IPS-NIHi7 (cell line): ENCODE results near the gene ARRDC4.

Experiments
- DNase-seq: peaks from one replicate; pipeline ENCODE4 v3.0.0; 2012; ENCODE audit warnings: mixed read lengths; ENCODE audit errors: extremely low spot score

The ARRDC4 gene

GRCh38 chr15:97998307-97999071 is 38.0 kb downstream of the ARRDC4 start:
- no peak for DNase-seq

- DNase-seq, result no peak
Measured at GRCh38 chr15:98000249-98001203, 40.0 kb downstream of the ARRDC4 start.

GRCh38 chr15:98001663-98002194 is 41.2 kb downstream of the ARRDC4 start:
- no peak for DNase-seq

- no peak for DNase-seq
Measured at GRCh38 chr15:98002419-98002818, 41.9 kb downstream of the ARRDC4 start.

- no peak for DNase-seq
Measured at GRCh38 chr15:98002866-98003265, 42.4 kb downstream of the ARRDC4 start.

- no peak for DNase-seq
Measured at GRCh38 chr15:98003518-98003917, 43.0 kb downstream of the ARRDC4 start.

GRCh38 chr15:98003996-98004395 is 43.5 kb downstream of the ARRDC4 start:
- DNase-seq, result no peak

GRCh38 chr15:98005659-98006058 is 45.2 kb downstream of the ARRDC4 start:
- no peak for DNase-seq

- DNase-seq, result no peak
Measured at GRCh38 chr15:98009169-98009568, 48.7 kb downstream of the ARRDC4 start.

- DNase-seq, result no peak
Measured at GRCh38 chr15:98009971-98010370, 49.5 kb downstream of the ARRDC4 start.

- no peak for DNase-seq
Measured at GRCh38 chr15:98012354-98012753, 51.9 kb downstream of the ARRDC4 start.

- DNase-seq, result no peak
Measured at GRCh38 chr15:98013631-98014030, 53.1 kb downstream of the ARRDC4 start.

- no peak for DNase-seq
Measured at GRCh38 chr15:98017150-98017964, 56.9 kb downstream of the ARRDC4 start.

- DNase-seq, result no peak
Measured at GRCh38 chr15:98018761-98019351, 58.4 kb downstream of the ARRDC4 start.
